OCI-LY1 (cell line): ENCODE measurements around the gene KIF11.

ENCODE experiments used
- H2AFZ ChIP-seq: fragments of 200-600 bp; sonication (generic), shearing (Covaris generic); 2 replicates; pipeline ENCODE4 v1.6.0; 2014; ENCODE audit warnings: antibody characterized with exemption, mild to moderate bottlenecking, low read length
- H3F3A ChIP-seq: fragments of 200-600 bp; sonication (generic), shearing (Covaris generic); 2 replicates; pipeline ENCODE4 v1.6.0; 2014; ENCODE audit warnings: mild to moderate bottlenecking, antibody characterized with exemption, low read length, moderate library complexity; ENCODE audit not compliant: insufficient read depth
- H3K27ac ChIP-seq: fragments of 200-600 bp; sonication (generic); 2 replicates; pipeline ENCODE4 v1.5.1; 2014; ENCODE audit warnings: low read length, mixed run types, mild to moderate bottlenecking, low read depth; ENCODE audit not compliant: poor library complexity, severe bottlenecking
- H3K27me3 ChIP-seq: fragments of 200-600 bp; sonication (generic); 2 replicates; pipeline ENCODE4 v1.6.0; 2014; ENCODE audit warnings: antibody characterized with exemption, mild to moderate bottlenecking, low read length, moderate library complexity; ENCODE audit not compliant: insufficient read depth
- H3K36me3 ChIP-seq: fragments of 200-600 bp; sonication (generic); 2 replicates; pipeline ENCODE4 v1.6.1; 2014; ENCODE audit warnings: mild to moderate bottlenecking, antibody characterized with exemption, low read length, moderate library complexity, mixed read lengths; ENCODE audit not compliant: insufficient read depth
- H3K4me1 ChIP-seq: fragments of 200-600 bp; sonication (generic); 2 replicates; pipeline ENCODE4 v1.5.1; 2014; ENCODE audit warnings: mild to moderate bottlenecking, low read length, moderate library complexity; ENCODE audit not compliant: insufficient read depth, severe bottlenecking
- H3K4me2 ChIP-seq: fragments of 200-600 bp; sonication (generic), shearing (Covaris generic); 2 replicates; pipeline ENCODE4 v1.6.1; 2014; ENCODE audit warnings: low read length
- H3K4me3 ChIP-seq: fragments of 200-600 bp; sonication (generic); 2 replicates; pipeline ENCODE4 v1.5.1; 2014; ENCODE audit warnings: low read length, low read depth, mild to moderate bottlenecking, mixed read lengths; ENCODE audit not compliant: poor library complexity, severe bottlenecking
- H3K79me2 ChIP-seq: fragments of 200-600 bp; shearing (Covaris generic); 2 replicates; pipeline ENCODE4 v1.6.1; 2016; ENCODE audit warnings: mixed run types, low read length, mixed read lengths; ENCODE audit not compliant: insufficient read depth
- H3K9ac ChIP-seq: fragments of 200-600 bp; sonication (generic), shearing (Covaris generic); 2 replicates; pipeline ENCODE4 v1.6.1; 2014; ENCODE audit warnings: mild to moderate bottlenecking, low read length, mixed read lengths
- H3K9me2 ChIP-seq: fragments of 200-600 bp; sonication (generic), shearing (Covaris generic); 2 replicates; pipeline ENCODE4 v1.6.1; 2014; ENCODE audit warnings: low read depth, mild to moderate bottlenecking, low read length, mixed read lengths
- H3K9me3 ChIP-seq: fragments of 200-600 bp; shearing (Covaris generic); 2 replicates; pipeline ENCODE4 v1.6.1; 2014; ENCODE audit warnings: low read length, mixed read lengths
- H4K20me1 ChIP-seq: fragments of 200-600 bp; sonication (generic), shearing (Covaris generic); 2 replicates; pipeline ENCODE4 v1.6.0; 2016; ENCODE audit warnings: mild to moderate bottlenecking, low read length; ENCODE audit not compliant: insufficient read depth
- EZH2 ChIP-seq: fragments of 200-600 bp; sonication (generic), shearing (Covaris generic); IDR thresholded peaks from 2 replicates; pipeline ENCODE4 v1.8.0; 2017; ENCODE audit warnings: borderline replicate concordance, mixed run types, mild to moderate bottlenecking, antibody characterized with exemption, low read length, moderate library complexity, mixed read lengths
- TF ChIP-seq, protein P1 (sequence below): fragments of 200-600 bp; sonication (generic), shearing (Covaris generic); IDR thresholded peaks from 2 replicates; pipeline ENCODE4 v1.5.1; 2017; ENCODE audit warnings: mild to moderate bottlenecking, antibody characterized with exemption, low read length, moderate library complexity, mixed read lengths

The KIF11 gene

DNA sequence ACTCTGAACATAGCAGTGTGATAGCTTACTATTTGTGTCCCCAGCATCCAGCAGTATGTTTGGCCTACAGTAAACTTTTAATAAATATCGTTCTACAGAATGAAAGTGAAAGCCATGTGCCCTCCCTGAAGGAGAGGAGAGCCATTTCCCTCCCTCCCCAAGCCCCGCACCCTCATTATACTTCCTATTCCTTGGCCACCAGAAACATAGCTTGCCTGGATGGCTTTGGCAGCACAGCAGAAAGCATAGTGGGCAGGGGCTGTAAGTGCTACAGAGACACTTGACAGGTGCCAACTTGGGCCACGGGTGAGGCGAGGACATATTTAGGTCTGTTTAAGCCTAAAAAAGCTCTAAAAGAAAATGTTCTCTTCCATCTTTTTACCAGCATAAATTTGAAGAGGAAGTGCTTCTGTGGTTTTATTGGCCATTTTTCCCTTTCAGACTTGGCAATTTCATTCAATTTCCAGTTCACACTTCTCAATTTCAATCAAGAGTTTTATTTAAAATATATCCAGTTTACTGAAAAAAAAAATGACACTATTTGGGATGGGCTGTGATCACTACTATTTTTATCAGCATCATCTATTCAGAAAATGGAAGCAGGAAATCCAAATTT is 109.5 kb downstream of the KIF11 start:
- Histone ChIP-seq H3K4me2 (no peak overlapping the region; the same call in 1 of the 2 replicates), H3K9me2 (no peaks in the 10 kb centered on the region)

More for the DNA sequence above, 109.5 kb downstream of the KIF11 start:
- no peaks in the 10 kb centered on the region for H3F3A ChIP-seq
- H3K27ac ChIP-seq, result no peak overlapping the region
- peaks cover 20% of the 10 kb centered on the region for H3K4me1 ChIP-seq
- H3K9ac ChIP-seq, result no peak overlapping the region
- H3K27me3 ChIP-seq, result no peaks in the 10 kb centered on the region
- no peaks in the 10 kb centered on the region for H3K36me3 ChIP-seq
- no peaks in the 10 kb centered on the region for H4K20me1 ChIP-seq
- no peak overlapping the region for H3K4me3 ChIP-seq
- TF ChIP-seq EZH2, result no peak
- TF ChIP-seq, protein P1, sequence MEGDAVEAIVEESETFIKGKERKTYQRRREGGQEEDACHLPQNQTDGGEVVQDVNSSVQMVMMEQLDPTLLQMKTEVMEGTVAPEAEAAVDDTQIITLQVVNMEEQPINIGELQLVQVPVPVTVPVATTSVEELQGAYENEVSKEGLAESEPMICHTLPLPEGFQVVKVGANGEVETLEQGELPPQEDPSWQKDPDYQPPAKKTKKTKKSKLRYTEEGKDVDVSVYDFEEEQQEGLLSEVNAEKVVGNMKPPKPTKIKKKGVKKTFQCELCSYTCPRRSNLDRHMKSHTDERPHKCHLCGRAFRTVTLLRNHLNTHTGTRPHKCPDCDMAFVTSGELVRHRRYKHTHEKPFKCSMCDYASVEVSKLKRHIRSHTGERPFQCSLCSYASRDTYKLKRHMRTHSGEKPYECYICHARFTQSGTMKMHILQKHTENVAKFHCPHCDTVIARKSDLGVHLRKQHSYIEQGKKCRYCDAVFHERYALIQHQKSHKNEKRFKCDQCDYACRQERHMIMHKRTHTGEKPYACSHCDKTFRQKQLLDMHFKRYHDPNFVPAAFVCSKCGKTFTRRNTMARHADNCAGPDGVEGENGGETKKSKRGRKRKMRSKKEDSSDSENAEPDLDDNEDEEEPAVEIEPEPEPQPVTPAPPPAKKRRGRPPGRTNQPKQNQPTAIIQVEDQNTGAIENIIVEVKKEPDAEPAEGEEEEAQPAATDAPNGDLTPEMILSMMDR, result no peak
- H3K9me3 ChIP-seq, result no peaks in the 10 kb centered on the region
- H3K79me2 ChIP-seq, result no peaks in the 10 kb centered on the region
- H2AFZ ChIP-seq, result no peak overlapping the region
